Effector CD8-positive, alpha-beta T cell (primary cell): ENCODE measurements around the gene TNFSF9.
A peak's percentile ranks its signal among the peaks of the same experiment; 100 is the strongest.
"Not testable (repeated sequence)": the region's sequence is repeated elsewhere in the genome, so short reads cannot be mapped to it uniquely, and the experiment has no call there.

Experiments used
- DNase-seq: peaks from one replicate; lab custom pipeline; 2025; lab: John Stamatoyannopoulos, UW

The TNFSF9 gene

DNA sequence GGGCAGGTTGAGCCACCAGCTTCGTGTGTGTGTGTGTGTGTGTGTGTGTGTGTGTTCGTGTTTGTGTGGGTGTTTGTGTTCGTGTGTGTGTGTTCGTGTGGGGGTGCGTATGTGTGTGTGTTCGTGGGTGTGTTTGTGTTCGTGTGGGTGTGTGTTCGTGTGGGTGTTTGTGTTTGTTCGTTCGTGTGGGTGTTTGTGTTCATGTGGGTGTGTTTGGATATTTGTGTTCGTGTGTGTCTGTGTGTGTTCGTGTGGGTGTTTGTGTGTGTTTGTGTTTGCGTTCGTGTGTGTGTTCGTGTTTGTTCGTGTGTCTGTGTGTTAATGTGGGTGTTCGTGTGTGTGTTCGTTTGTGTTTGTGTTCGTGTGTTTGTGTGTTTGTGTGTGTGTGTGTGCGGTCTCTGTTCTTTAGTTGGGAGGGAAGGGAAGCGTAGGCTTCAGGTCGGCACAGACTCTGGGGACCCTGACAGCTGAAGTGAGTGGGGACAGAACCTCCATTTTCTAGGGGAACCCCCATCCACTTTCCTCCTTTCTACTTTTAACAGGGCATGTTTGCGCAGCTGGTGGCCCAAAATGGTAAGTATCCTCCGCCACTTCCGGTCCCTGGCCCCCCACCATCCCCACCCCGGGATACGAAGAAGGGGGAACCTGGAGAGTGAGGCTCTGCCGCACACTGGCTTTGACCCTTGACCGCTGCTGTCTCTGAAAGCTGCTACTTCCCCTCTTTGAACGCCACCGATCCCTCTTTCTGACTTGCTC, 1.6 kb downstream of the TNFSF9 start:
- DNase-seq = no peak

DNA sequence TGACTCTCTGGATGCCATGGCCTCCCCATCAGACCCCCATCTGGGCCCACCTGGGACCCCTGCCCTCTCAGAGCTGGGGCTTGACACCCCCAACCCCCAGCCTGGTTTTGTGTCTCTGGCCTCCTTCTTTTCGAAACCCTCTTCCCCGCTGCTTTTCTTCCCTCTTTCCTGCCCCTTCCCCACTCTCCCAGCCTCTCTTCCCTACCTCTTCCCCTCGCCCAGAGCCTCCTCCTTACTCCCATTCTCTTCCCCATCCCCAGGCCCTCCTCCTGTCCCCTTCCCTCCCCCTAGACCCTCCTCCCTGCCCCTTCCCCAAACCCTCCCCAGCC, 2.1 kb downstream of the TNFSF9 start:
- DNase-seq = no peak

DNA sequence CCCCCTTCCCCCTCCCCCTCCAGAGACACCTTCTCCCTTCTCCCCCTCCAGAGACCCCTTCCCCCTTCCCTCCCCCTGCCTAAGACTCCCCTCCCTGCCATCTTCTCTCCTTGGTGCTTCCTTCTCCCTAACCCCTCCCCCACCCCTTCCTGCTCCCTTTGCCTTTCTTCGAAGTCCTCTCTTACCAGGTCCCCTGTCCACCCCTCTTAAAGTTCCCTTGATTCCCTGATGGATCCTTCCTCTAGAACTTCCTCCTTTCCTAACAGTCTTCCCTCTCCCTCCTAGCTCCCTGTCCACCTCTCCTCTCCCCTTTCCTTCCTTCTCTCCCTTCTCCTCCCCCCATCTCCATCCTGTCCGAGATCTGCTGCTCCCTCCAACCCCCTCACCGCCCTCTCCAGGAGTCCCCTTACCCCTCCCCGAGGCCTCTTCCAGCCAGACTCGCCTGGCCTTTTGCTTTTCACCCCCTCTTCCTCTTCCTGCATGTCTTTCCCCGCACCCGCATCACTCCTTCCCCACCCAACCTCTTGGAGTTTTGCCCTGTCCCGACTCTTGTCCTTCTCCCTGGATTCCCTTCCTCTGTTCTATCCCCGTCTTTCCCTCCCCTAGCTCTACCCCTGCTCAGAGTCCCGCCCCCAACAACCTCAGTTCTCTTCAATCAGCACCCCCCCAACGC, 3.1 kb downstream of the TNFSF9 start:
- no peak for DNase-seq

DNA sequence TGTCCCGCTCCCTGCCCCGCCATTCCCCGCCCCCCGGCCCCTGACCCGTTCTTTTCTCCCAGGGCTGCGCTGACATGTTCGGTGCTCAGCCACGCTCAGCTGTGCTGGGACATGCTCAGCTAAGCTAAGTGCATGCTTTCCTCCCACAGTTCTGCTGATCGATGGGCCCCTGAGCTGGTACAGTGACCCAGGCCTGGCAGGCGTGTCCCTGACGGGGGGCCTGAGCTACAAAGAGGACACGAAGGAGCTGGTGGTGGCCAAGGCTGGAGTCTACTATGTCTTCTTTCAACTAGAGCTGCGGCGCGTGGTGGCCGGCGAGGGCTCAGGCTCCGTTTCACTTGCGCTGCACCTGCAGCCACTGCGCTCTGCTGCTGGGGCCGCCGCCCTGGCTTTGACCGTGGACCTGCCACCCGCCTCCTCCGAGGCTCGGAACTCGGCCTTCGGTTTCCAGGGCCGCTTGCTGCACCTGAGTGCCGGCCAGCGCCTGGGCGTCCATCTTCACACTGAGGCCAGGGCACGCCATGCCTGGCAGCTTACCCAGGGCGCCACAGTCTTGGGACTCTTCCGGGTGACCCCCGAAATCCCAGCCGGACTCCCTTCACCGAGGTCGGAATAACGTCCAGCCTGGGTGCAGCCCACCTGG, 3.7 kb downstream of the TNFSF9 start:
- no peak for DNase-seq

DNA sequence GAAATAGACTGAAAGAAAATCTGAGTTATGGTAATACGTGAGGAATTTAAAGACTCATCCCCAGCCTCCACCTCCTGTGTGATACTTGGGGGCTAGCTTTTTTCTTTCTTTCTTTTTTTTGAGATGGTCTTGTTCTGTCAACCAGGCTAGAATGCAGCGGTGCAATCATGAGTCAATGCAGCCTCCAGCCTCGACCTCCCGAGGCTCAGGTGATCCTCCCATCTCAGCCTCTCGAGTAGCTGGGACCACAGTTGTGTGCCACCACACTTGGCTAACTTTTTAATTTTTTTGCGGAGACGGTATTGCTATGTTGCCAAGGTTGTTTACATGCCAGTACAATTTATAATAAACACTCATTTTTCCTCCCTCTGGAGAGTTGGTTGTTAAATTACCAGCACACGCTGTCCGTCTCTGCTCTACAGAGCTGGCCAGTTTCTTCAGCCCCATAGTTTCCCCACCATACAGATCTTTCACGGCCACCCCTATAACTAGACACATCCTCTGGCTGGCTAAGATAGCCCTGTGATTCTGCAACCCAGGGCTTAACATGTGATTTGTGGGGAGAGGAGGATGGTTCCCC, 4.8 kb downstream of the TNFSF9 start:
- DNase-seq = no peak

DNA sequence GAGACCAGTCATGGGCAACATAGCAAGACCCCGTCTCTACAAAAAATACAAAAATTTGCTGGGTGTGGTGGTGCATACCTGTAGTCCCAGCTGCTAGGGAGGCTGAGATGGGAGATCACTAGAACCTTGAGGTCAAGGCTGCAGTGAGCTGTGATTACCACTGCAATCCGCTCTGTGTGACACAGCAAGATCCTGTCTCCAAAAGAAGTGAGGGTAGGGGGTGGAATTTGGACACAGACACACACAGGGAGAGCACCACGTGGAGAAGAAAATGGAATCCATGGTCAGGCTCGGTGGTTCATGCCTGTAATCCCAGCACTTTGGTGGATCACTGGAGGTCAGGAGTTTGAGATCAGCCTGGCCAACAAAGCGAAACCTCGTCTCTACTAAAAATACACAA, 8.7 kb downstream of the TNFSF9 start:
- DNase-seq = no peak

DNA sequence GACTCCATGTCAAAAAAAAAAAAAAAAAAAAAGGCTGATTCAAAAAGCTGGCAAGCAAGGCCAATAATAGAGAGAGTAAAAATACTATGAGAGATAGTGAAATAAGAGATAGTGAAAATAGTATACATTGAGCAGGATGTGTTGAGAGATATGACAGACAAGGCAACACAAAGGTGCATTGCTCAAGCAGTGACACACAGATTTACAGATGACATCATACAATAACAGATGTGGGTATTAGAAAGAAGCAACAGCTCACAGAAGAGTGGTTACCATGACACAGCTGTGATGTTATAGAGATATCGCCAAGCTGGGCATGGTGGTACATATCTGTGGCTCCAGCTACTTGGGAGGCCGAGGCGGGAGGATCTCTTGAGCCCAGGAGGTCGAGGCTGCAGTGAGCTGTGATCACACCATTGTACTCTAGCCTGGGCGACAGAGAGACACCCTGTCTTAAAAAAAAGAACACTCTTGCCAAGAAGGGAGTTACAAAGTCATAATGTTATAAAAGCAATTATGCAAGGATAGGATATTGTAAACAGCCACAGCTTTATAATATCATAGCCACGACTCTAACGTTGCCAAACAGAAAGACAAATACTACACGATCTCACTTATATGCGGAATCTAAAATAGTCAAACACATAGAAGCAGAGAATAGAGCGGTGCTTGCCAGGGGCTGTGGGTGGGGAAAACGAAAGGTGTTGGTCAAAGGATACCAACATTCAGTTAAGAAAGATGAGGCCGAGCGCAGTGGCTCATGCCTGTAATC, 10.3 kb downstream of the TNFSF9 start:
- no peak for DNase-seq

DNA sequence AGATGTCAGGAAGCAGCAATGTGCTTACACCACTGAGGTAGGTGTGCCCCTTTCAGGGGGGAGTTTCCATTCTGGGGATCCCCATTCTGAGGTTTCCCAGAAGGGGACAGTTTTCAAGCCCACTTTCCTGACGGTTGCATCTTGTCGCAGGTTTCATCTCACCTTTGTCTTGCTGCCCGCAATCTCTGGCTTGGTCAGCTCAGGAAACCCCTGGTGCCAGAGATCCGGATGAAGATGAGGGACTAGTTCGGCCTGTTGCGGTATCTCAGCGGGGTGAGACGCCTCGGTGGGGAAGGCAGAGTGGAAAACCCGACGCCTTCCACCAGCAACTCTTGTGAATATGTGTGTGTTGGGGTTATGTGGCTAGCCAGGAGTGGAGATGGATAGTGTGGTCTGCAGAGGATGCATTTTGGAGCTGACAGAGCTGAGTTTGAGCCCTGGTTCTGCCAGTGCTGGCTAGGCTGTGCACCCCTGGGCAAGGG, 13.1 kb downstream of the TNFSF9 start:
- no peak for DNase-seq

DNA sequence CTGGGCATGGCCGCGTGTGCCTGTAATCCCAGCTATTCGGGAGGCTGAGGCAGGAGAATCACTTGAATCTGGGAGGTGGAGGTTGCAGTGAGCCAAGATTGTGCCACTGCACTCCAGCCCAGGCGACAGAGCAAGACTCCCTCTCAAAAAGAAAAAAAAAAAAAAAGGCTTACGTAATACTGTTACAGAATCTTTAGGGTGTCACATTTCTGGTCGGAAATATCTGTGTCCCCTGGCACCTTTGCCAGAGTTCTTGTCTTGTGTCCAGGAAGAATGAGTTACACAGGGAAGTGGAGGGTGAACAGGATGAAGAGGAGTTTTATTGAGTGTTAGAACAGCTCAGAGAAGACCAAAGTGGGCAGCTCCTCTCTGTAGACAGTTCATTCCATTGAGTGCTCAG, 19.9 kb downstream of the TNFSF9 start:
- DNase-seq = not testable (repeated sequence)

DNA sequence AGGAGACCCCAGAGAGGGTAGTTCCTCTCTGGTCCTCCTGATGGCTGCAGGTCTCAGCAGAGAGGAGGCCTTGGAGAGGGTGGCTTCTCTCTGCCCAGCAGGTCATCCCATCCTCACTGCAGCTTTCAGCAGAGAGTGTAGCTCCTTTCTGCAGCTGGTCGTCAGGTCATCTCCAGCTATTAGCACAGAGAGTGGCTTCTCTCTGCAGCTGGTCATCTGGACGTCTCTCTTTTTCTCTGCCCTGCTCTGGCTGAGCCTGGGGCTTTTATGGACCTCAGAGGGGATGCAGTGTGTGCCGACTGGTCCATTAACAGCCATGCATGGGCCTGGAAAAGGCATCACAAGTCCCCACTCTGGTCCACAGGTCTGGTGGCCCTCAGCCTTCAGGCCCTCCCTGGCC, 20.3 kb downstream of the TNFSF9 start:
- DNase-seq = no peak

DNA sequence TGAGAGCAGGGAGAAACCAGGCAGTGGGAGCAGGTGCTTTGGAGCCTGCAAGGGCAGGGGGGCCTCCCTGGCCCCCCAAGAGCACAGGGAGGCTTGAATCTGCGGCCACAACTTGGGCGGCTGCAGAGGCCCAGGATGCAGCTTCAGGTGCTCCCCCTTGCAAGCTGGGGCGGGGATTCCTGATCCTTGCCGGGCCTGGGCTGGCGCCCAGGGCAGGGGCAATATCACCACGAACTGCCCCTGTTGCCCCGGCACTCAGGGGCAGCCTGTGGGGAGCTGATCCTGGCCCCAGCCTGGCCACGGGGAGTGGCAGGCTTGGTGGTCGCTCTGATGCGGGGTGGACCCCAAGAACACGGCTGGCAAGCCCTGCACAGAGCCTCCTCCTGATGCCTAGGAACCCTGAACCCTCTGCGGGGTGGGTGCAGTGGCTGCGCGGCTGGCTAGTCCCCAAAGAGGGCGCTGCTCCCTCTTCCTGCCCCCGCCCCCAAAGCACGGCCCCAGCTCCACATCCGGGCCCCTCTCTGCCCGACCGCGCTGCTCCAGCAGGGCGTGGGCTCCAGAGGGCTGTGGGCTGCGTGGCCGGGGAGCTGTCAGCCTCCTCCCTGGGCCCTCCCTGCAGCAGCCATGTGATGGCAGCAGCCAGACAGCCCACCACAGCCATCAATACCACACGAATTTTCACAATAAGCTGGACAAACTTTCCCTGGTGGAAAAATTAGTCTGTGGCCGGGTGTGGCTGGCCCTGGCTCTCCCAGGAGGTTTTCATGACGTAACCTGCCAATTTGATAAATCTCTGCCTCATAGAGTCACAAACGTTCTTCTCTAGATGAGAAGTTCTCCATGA, 21.0 kb downstream of the TNFSF9 start:
- DNase-seq = peak; percentile 38

DNA sequence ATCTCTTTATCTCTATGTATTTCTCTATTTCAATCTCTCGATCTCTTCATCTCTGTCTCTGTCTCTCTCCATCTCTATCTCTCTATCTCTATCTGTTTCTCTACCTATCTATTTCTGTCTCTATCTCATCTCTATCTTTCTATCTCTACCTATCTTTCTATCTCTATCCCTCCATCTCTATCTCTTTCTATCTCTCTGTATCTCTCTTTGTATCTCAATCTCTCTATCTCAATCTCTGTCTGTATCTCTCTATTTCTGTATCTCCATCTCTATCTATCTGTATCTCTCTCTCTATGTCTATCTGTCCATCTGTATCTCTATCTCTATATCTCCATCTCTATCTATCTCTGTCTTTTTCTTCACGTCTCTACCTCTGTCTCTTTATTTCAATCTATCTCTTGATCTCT, 25.2 kb downstream of the TNFSF9 start:
- DNase-seq = no peak

DNA sequence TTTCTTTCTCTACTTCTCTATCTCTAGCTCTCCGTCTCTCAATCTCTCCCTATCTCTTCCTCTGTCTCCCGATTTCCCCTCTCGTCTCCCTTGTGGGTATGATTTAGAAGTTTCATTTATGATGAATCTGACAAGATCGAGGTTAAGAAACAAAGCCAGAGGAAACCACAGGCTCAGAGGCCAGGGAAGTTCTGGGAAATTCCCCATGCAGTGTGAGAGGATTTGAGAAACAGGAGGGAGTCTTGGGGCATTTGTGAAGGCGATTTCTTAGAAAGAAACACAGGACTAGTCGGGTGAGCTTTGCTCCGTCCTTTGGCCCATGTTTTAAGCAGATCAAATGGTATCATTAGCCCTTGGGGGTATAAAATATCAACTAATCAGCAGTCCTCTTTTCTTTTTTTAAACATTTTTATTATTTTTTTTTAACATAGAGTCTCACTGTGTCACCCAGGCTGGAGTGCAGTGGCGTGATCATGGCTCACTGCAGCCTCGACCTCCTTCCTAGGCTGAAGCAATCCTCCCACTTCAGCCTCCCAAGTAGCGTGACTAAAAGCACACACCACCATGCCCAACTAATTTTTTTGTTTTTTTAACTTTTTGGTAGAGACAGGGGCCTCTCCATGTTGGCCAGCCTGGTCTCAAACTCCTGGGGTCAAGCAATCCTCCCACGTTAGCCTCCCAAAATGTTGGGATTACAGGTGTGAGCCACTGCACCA, 25.8 kb downstream of the TNFSF9 start:
- DNase-seq = no peak

DNA sequence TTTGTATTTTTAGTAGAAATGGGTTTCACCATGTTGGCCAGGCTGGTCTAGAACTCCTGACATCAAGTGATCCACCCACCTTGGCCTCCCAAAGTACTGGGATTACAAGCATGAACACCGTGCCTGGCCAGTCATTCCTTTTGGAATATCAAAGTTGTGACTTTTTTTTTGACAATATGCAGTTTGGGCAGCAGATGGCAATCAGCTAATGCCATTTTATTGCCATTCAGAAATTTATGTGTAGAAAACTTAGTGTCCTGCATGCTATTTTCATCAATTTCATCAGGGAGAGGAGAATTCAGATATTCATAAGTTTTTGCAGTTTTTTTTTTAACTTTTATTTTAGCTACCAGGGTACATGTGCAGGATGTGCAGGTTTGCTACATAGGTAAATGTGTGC, 31.6 kb downstream of the TNFSF9 start:
- not testable (repeated sequence) for DNase-seq

DNA sequence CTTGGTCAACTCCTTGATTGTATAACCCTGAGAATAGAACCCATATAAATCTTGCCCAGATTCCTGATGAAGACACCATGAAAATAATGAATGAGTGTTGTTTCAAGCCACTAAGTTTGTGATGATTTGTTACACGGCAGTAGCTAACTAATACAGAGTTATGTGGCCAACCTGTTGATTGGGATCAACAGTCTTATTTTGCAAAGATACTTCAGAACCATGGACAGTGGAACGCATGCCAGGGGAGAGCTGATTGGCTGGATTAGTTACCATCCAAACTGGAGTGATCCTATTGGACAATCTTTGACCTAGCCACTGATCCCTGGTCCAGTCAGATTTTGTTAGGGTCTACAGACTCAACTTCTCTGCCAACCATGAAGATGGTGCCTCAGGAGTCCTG, 33.6 kb downstream of the TNFSF9 start:
- DNase-seq = no peak

DNA sequence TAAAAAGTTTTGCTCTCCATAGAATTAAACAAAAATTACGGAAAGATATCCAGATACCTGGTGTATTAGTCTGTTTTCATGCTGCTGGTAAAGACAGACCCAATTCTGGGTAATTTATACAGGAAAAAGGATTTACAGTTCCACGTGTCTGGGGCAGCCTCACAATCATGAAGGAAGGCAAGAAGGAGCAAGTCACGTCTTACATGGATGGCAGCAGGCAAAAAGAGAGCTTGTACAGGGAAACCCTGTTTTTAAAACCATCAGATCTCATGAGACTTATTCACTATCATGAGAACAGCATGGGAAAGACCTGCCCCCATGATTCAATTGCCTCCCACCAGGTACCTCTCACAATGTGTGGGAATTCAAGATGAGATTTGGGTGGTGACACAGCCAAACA, 35.9 kb downstream of the TNFSF9 start:
- DNase-seq = not testable (repeated sequence)

DNA sequence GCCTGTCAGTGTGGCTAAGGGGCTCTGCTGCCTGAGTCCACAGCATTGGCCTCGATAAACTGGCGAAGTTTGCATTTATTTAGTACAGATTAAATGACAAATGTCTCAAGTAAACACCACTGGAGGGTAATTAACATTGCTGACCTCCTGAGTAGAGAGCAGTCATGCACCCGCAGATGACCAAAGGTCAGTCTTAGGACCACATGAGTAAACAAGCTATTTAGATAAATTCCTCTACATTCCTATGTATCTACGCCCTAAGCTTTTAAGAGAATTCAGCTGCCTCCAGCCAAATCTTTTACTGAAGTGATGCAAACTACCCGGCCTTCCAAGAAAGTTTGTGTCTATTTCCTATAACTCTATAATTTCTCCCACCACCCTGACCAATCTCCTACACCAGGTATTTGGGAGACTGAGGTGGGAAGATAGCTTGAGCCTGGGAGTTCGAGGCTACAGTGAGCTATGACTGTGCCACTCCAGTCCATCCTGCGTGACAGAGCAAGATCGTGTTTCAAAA, 37.2 kb downstream of the TNFSF9 start:
- no peak for DNase-seq

DNA sequence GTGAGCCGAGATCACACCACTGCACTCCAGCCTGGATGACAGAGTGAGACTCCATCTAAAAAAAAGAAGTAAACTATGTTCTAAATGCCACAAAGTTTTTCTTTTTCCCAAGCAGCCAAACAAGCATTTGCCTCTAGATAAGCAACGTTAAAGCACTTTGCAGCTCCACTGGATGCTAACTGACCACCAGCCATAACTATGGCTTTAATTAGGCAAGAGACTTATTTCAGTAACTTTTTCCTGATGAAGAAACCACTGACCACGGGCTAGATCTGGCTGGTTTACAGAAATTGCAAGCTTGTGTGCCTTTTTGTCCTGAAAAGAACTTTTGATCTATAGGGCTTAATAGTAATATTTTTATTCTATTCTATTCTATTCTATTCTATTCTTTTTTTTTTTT, 38.0 kb downstream of the TNFSF9 start:
- no peak for DNase-seq

DNA sequence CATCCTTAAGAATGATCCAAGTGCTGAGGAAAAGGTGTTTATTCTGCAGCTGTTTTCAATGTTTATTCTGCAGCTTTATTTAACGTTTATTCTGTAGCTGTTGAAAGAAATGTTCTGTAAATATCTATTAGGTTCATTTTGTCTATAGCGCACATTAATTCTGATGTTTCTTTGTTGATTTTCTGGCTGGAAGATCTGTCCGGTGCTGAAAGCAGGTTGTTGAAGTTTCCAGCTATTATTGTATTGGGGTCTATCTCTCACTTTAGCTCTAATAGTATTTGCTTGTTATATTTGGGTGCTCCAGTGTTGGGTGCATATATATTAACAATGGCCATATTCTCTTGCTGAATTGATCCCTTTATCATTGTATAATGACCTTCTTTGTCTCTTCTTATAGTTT, 39.9 kb downstream of the TNFSF9 start:
- DNase-seq = no peak

DNA sequence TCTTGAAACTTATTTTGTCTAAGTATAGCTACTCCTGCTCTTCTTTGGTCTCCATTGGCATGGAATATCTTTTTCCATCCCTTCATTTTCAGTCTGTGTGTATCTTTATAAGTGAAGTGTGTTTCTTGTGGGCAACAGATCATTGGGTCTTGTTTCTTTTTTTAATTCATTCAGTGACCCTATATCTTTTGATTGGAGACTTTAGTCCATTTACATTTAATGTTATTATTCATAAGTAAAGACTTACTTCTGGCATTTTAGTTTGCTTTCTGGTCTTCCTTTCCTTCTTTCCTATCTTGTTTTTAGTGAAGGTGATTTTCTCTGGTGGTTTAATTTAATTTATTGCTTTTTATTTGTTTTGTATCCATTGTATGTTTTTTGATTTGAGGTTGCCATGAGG, 40.3 kb downstream of the TNFSF9 start:
- no peak for DNase-seq
